Smooth muscle cell of the brain vasculature (primary cell): ENCODE data around the gene SOX5.
"Not testable (repeated sequence)": the region's sequence is repeated elsewhere in the genome, so short reads cannot be mapped to it uniquely, and the experiment has no call there.

Experiments used
- DNase-seq: peaks from one replicate; pipeline ENCODE4 v3.0.0-alpha.2; 2012; ENCODE audit warnings: low read depth, low spot score

Gene SOX5

DNA sequence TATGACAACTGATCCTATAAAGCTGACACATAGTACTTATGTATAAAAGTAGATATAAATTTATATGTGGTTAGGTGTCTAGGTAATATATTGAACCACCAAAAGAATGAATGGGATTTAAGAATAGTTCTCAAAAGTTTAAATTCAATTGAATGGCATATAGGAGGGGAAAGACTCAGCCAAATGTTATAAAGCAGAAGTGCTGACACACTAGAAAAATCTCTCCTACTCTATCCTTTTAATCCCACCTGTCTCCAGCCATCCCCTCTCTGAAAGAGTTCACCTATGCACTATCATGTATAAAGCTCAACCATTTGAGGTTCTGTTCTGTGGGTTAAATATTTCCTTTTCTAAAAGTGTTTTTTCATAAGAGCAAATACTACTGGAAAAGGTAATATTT is 400.7 kb downstream of the SOX5 start:
- no peak for DNase-seq

DNA sequence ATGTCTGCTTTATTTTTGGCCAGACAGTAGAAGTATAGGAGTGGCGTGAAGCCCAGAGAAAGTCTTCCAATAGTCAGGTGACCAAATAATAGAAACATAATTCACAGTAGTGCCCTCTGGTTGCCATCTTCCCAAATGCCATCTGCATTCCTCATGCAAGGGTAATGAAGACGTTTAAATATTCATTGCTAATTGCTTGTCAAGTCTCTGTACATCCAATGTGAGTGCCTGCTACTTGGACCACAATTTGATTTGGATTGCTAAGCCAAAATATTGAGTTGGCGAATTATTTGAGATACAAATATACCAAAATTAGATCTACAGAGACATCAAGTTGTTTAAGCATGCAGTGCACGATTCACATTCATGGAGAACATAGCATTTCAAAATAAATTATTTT is 402.7 kb downstream of the SOX5 start:
- DNase-seq, result no peak

DNA sequence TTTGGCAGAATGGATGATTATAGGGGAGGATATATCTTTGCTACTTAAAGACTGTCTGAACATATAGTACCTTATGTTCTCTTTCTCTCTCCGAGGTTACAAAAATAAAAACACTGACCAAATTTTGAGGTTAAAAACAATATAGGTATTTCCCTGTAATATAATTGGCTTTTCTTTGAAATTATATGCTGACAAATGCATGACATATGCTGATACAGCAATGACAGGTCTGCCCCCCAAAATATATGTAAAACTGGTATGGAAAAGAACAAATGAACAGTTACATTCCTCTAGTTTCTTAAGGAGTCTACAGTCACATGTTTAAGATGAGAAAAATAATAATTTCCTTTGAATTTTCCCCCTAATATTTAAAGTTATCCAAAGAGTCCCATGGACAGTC is 405.7 kb downstream of the SOX5 start:
- DNase-seq, result no peak

DNA sequence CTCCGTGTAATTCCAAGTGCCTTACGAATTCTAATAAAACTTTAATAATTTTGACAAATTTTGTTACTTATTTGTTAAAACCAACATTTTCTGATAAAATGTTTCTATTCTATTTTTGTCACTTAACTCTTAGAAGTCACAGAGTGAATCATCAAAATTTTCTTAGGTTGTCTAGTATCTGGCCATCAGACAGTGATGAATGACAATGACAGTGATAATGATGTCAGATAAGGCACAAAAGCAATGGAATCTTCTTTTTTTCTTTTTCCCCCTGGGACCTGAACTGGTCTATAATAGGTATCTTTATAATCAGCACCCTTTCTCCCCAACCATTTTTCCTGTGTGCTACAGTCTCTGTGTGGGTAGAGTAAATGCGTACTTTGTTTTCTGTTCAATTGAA is 407.3 kb downstream of the SOX5 start:
- DNase-seq, result no peak

DNA sequence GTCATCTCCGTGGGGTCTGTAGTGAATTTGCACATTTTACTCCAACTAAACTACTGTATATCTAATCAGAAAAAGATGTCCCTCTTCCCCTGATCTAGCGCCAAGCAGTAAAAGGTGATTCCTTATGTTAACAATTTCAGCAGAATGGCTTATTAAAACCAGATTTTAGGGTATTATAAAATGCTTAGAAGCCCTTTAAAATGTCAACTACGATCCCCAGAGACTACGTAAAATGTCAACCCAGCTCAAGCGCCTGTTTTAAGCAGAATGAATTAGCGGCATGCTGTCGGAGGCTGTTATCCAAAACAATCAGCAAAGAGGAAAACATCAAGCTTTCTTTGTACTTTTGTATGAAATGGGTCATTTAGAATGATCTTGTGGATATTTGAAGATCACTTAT is 408.9 kb downstream of the SOX5 start:
- no peak for DNase-seq

DNA sequence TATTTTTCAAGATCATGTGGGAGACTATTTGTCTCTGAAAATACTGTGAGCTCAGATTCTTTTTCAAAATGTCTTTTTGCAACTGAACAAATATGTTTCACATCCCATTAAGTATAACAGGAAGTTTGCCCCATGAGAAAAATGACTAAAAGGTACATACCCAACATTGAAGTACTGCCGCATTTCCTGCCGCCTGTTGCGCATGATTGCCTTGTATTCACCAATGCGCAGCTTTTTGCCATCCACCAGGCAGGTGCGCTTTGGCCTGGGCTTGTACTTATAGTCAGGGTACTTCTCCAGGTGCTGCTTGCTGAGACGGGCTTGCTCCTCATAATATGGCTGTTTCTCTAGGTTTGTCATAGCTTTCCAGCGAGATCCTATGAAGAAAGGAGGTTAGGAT is 413.2 kb downstream of the SOX5 start:
- no peak for DNase-seq

DNA sequence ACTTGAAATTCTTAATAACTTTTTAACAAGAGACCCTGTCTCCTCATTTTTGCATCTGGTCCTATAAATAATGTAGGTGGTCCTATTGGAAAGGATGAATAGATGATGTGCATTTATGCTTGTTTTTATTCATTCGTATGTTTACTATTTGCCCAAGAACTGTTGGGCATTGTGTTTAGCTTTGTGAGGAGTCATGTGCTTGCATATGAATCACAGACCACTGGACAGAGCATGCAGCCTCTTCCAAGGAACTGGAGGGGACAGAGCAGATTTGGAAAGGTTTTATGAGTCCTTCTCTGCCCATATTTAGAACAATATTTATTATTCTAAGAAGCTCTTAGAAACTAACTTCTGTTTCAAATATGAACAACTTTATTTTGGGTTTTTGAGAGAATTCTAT is 414.0 kb downstream of the SOX5 start:
- DNase-seq, result no peak

DNA sequence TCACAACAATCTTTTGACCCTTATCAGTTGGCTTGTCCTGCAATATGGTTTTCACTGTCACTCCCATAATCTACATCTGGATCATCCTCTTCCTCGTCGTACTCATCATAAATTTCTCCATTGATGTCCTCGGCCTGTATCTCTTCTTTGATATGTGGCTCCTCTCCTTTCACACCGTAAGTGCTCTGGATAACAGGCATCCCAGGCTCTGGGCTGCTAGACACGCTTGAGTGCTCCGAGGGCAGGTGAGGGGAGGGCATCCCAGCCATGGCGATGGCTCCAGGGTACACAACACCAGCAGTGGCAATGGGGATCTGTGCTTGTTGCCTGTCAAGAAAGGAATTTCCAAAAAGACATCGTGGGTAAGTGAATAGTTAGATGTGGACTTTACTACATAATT is 415.3 kb downstream of the SOX5 start:
- no peak for DNase-seq

DNA sequence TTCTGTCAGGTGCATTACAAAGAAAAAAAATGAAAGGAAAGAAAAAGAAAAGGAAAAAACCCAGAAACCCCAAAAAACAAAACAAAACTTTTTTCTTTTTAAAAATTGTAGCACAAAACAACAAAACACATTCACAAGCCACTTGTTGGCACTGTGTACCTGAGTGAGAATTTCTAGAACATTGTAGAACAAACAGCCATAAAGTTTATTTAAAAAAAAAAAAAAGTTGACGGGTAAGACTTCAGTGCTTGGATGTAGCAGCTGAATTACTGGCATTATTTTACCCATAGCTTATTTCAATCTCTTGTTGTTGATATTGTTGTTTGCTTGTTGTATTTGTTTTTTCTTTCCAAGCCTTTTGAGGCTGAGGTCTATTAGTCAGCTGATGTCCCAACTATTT is 415.8 kb downstream of the SOX5 start:
- no peak for DNase-seq

DNA sequence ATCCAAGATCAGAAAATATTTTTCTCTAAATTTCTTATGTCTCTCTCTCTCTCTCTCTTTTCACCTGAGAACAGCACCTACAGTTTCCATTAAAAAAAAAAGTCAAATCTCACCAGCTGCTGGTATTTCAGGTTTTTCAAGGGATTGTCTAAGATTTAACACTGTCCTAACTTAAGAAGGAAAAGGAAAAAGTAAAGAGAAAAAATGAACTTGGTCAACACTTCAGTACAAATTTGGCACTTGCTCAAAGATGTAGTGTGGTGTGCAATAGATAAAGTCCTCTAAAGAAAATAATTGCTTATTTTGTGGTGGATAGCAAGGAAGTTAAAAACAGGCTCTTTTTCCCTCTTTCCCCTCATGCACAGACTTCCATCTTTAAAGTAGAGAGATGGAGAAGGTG is 416.2 kb downstream of the SOX5 start:
- DNase-seq, result no peak

DNA sequence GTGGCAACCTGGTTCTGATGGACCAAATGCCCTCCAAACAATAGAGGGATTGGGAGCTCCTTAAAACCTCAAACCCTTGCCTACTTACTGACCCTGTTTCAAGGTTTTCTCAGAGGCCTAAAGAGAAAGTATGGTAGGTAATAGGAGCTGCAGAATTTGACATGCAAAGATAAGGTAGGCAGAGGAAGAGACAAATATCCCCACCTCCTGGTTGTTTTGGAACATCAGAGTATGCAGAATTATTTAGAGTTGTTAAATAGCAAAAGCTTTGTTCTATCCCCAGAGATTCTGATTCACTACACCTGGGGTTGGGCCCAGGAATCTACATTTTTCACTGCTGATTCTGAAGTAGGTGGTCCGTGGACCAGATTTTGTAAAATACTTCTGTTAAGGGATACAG is 421.2 kb downstream of the SOX5 start:
- no peak for DNase-seq

DNA sequence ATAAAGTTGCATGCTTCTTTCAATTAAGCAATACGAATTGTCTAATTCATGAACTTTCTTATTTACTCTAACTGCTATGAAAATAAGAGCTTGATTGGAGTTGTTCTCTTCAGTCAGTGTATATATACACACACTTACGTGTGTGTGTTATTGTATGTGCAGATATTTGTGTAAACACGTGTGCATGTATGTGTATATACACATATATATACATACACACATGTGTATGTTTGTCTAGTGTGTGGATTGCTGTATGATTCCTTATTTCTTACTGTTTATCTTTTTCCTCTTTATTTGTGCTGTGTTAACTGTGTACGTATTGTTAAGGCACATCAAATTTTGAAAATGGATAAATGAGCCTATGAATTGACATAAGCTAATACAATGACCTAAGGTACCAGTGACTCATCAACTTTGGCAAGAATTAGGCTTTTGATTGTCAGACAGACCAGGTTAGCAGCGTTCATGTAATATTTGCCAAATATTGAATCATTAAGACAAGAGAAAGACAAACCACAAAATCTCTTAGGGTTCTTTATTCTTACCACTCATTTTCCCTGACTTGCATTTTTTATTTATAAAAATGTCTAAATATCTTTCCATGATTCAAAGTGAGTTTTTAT is 423.9 kb downstream of the SOX5 start:
- no peak for DNase-seq

DNA sequence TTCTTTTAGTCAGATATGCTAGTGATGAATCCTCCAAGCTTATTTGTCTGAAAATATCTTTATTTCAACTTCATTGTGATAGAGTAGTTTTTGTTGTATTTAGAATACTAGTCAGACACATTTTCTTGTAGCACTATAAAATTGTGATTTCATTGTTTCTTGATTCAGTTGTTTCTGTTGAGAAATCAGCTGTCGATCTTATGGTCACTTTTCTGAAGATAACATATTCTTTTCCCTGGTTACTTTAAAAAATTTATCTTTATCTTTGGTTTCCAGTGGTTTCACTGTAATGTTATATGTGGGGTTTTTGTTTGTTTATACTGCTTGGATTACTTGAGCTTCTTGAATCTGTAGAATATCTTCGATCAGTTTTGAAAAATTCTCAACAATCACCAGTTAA is 426.1 kb downstream of the SOX5 start:
- no peak for DNase-seq

DNA sequence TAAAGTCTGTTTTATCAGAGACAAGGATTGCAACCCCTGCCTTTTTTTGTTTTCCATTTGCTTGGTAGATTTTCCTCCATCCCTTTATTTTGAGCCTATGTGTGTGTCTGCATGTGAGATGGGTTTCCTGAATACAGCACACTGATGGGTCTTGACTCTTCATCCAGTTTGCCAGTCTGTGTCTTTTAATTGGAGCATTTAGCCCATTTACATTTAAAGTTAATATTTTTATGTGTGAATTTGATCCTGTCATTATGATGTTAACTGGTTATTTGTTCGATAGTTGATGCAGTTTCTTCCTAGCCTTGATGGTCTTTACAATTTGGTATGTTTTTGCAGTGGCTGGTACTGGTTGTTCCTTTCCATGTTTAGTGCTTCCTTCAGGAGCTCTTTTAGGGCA is 430.0 kb downstream of the SOX5 start:
- DNase-seq, result not testable (repeated sequence)

DNA sequence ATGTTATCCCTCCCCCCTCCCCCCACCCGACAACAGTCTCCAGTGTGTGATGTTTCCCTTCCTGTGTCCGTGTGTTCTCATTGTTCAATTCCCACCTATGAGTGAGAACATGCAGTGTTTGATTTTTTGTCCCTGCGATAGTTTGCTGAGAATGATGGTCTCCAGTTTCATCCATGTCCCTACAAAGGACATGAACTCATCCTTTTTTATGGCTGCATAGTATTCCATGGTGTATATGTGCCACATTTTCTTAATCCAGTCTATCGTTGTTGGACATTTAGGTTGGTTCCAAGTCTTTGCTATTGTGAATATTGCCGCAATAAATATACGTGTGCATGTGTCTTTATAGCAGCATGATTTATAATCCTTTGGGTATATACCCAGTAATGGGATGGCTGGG is 433.7 kb downstream of the SOX5 start:
- DNase-seq, result not testable (repeated sequence)

DNA sequence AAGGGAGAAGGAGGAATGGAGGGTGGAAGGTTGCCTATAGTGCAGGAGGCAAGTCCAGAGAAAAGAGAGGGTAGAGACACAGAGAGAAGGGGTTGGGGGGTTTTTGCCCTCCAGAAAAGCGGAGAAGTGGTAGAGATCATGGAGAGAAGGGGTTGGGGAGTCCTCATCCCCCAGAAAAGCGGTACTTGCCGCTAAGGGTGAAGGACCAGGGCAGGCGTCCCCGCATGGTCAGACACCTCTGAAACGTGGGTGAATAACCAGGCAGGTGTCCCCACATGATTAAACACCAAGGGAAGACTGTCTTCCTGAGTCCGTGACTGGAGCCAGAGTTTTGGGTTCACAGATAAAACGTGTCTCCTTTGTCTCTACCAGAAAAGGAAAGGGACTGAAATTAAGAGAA is 439.0 kb downstream of the SOX5 start:
- DNase-seq, result no peak

DNA sequence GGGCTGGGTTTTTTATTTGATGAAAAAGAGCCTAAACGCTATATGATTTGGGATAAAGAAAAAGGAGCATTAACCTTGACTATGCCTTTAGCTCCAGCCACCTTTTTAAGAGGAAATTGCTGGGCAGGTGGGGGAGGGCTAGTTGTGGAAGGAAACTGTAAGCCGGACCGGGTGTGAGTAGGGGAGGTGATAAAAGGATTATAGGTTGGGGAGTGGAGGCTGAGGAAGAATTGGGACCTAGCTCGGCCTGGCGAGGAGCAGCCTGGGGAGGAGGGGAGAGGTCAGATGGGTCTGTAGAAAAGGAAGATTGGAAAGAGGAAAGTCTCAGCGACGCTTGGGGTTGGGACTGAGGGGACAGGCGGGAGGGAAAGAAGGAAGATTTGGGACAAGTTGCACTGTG is 439.6 kb downstream of the SOX5 start:
- DNase-seq, result not testable (repeated sequence)

DNA sequence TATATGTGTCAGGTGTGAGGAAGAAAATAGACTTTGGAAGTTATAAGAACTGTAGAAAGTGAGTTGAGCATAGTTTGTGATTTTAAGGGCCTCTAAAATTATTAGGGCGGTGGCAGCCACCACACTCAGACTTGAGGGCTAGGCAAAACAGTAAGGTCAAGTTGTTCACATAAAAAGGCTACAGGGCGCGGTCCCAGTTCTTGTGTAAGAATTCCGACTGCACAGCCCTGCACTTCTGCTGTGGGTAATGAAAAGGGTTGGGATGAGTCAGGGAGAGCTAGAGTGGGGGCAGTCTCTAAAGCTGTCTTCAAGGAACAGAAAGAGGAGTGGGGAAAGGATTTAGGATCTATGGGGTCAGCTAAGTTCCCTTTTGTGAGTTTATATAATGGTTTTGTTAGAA is 441.7 kb downstream of the SOX5 start:
- not testable (repeated sequence) for DNase-seq

DNA sequence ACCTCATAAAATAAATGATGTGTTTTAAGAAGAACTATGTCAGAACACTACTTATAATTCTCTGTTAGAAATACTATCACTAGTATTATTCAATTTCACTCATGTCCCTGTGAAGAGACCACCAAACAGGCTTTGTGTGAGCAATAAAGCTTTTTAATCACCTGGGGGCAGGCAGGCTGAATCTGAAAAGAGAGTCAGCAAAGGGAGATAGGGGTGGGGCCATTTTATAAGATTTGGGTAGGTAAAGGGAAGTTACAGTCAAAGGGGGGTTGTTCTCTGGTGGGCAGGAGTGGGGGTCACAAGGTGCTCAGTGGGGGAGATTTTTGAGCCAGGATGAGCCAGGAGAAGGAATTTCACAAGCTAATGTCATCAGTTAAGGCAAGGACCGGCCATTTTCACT is 443.7 kb downstream of the SOX5 start:
- DNase-seq, result not testable (repeated sequence)

DNA sequence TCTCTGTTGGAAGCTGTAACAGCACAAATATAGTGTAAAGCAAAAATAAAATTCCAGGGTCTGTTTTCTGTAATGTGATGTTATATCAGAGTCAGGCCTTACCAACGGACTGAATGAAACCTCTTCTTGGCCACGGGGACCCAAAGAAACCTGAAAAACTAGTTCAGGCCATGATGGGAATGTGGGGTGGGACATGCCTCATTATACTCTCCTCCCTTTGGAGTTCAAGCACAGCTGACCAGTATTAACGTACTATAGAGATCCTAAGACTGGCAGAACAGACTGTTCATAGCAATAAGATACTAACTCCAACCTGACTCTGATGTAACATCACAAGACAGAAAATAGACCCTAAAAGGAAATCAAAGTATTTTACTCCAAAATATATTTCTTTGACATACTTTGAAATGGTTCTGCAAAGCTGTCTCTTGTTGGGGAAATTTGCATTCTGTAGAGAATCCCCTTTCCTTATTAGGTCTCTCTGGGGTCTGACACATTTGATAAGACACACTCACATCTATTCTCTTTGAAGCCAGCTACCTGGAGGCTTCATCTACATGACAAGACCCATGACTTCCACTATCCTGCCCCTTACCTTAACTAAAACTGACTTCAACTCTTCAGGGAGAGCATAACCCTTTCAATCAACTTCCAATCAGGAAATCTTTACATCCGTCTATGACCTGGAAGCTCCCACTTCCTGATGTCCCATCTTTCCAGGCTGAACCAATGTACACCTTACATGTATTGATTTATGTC is 444.6 kb downstream of the SOX5 start:
- DNase-seq, result no peak

DNA sequence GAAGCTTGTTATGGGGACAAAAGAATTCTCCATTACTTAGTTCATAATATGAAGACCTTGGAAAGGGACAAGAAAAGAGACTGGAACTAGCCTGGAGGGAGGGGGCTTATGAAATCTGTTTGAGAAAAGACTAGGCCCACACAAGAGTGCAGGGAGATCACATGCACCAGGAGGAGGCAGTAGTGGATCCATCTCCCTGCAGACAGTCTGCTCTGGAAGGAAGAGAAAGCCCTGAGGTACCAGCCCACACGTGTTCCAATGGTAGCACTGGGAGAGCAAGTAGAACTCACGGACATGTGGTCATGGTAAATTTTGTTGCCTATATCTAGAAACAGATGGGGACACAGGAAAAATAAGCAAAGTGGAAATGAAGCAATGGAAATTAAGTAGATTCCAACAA is 445.4 kb downstream of the SOX5 start:
- no peak for DNase-seq

DNA sequence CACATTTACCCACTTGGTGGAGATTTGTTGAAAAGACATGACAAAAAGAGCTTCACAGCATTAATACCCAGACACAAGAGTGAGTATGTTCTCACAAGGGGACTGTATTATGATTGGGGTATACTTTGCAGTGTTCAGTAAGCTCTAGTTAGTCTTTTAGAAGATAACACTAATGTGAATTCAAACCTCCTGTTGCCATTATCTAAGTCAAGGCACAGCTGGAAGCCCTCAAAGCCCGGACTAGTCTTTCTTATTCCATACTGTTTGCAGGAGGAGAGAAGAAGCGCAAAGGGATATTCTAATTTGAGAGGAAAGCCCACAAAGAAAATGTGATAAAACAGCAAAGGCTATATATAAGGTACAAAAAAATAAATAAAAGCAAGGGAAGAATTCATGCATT is 445.9 kb downstream of the SOX5 start:
- DNase-seq, result no peak

DNA sequence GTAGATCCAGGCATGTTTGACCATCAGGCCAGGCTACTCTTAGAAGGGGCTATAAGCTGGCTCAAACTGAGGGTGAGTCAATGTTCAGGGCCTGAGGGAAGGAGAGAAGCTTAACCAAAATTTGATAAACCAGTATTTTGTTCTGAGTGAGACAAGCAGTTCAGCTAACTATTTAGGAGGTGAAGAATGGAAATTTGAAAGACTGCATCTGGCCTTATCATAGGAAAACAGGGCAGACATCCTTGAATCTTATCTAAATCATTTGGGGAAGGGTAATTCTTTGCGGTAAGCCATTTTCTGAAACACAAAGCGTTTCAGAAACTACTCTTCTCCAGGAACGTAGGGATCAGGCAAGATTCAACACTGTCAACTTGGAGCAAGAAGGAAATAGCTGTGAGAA is 447.2 kb downstream of the SOX5 start:
- no peak for DNase-seq

DNA sequence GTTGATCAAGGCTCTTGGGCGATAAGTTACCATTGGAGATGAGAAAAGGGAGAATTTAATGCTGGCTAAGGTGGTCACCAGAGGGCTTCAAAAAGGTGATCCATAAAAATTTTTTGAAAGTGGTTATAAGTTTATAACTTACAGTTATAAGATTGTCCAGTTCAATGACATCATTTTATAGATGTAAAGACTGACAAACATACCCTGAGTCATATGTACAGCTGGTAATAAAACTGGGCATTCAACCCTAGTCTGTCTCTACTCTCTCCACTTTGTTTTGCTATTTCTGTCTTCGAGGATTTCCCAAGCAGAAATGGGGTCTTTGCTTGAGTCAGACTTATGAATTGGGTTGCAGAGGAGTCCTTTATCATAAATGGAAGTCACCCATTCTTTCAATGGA is 454.0 kb downstream of the SOX5 start:
- DNase-seq, result no peak
